HEK293T (cell line): ENCODE results near the gene METTL16.

ENCODE experiments used
- CTCF ChIA-PET: fragments of 350-600 bp; formaldehyde crosslinking; extraction: SDS; loops from one replicate; lab custom pipeline; 2021; ENCODE audit warnings: antibody characterized with exemption, inconsistent platforms; lab: Yijun Ruan, JAX
- POLR2A ChIA-PET: fragments of 350-600 bp; formaldehyde crosslinking; extraction: SDS; loops from one replicate; lab custom pipeline; 2020; ENCODE audit warnings: antibody characterized with exemption, inconsistent platforms; lab: Yijun Ruan, JAX
- DNase-seq: peaks from one replicate; pipeline ENCODE4 v3.0.0; 2012; ENCODE audit warnings: mixed read lengths; ENCODE audit errors: extremely low spot score
- ARNT ChIP-seq: fragments of 450-650 bp; IDR thresholded peaks from 2 replicates; pipeline ENCODE4 v1.6.1; 2017; ENCODE audit warnings: mild to moderate bottlenecking
- BHLHE40 ChIP-seq: fragments of 450-650 bp; IDR thresholded peaks from 2 replicates; pipeline ENCODE4 v1.6.1; 2016; ENCODE audit warnings: mild to moderate bottlenecking, moderate library complexity, borderline replicate concordance
- CTBP1 ChIP-seq: fragments of 450-650 bp; IDR thresholded peaks from 2 replicates; pipeline ENCODE4 v1.6.1; 2016; ENCODE audit warnings: borderline replicate concordance
- ELF4 ChIP-seq: fragments of 450-650 bp; IDR thresholded peaks from 2 replicates; pipeline ENCODE4 v1.6.1; 2017; ENCODE audit warnings: antibody characterized with exemption
- FOXA1 ChIP-seq: fragments of 450-650 bp; IDR thresholded peaks from 2 replicates; pipeline ENCODE4 v1.6.1; 2016; ENCODE audit warnings: mild to moderate bottlenecking
- FOXK2 ChIP-seq: fragments of 450-650 bp; IDR thresholded peaks from 2 replicates; pipeline ENCODE4 v1.6.1; 2016; ENCODE audit warnings: mild to moderate bottlenecking
- FOXM1 ChIP-seq: fragments of 450-650 bp; IDR thresholded peaks from 2 replicates; pipeline ENCODE4 v1.6.1; 2017; ENCODE audit warnings: mild to moderate bottlenecking, borderline replicate concordance
- HDGF ChIP-seq: fragments of 450-650 bp; IDR thresholded peaks from 2 replicates; pipeline ENCODE4 v1.6.1; 2017; ENCODE audit warnings: antibody characterized with exemption, borderline replicate concordance
- L3MBTL2 ChIP-seq: fragments of 450-650 bp; conservative IDR thresholded peaks from 2 replicates; pipeline ENCODE4 v1.6.1; 2016; ENCODE audit warnings: mild to moderate bottlenecking
- LEF1 ChIP-seq: fragments of 450-650 bp; IDR thresholded peaks from 2 replicates; pipeline ENCODE4 v1.6.1; 2017; ENCODE audit warnings: mild to moderate bottlenecking, borderline replicate concordance
- NFRKB ChIP-seq: fragments of 450-650 bp; IDR thresholded peaks from 2 replicates; pipeline ENCODE4 v1.6.1; 2016; ENCODE audit warnings: mild to moderate bottlenecking, moderate library complexity
- SP1 ChIP-seq: fragments of 450-650 bp; IDR thresholded peaks from 2 replicates; pipeline ENCODE4 v1.6.1; 2017
- SUZ12 ChIP-seq: fragments of 450-650 bp; IDR thresholded peaks from 2 replicates; pipeline ENCODE4 v1.6.1; 2016; ENCODE audit warnings: mild to moderate bottlenecking
- TARDBP ChIP-seq: fragments of 450-650 bp; IDR thresholded peaks from 2 replicates; pipeline ENCODE4 v1.6.1; 2016
- ZNF384 ChIP-seq: fragments of 450-650 bp; IDR thresholded peaks from 2 replicates; pipeline ENCODE4 v1.6.1; 2016
- TF ChIP-seq, protein P1 (sequence below): fragments of 450-650 bp; IDR thresholded peaks from 2 replicates; pipeline ENCODE4 v1.6.1; 2016

Gene METTL16

DNA sequence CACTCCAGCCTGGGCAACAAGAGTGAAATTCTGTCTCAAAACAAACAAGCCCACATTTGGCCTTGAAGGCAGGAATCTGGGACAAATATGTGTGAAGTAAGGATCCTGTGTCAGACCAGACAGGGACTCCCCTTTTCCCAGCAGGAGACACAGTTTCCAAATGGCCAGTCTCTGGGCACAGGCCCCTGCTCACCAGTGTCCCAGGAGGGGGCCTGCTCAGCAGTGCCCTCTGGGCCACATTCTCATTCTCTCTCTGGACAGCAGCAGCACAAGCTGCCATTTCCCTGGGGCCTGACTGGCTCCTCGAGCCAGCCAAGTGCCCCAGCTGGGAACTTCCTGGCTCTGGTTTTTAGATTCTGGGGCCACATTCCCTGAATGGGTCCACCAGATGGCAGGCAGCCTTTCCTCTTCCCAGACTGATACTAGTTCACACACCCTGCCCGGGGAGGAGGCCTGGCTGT lies 99.1 kb downstream of the METTL16 start:
- ChIA-PET CTCF (interaction anchor here (2.3 kb wide), 1 partner anchor 30 kb away, joined by 11 read pairs; no protein-coding TSS in a partner anchor), POLR2A (interaction anchor here (1.0 to 1.5 kb wide), 2 partner anchors 11 to 30 kb away, joined by 4 to 5 read pairs; no protein-coding TSS in a partner anchor)
- no peak for DNase-seq
- TF ChIP-seq TARDBP (no peak), FOXM1 (no peak), SP1 (no peak), NFRKB (no peak), ARNT (no peak), L3MBTL2 (no peak), ZNF384 (no peak), FOXA1 (no peak), CTBP1 (no peak), LEF1 (no peak), SUZ12 (no peak), BHLHE40 (no peak), ELF4 (no peak), FOXK2 (no peak), HDGF (no peak)
- TF ChIP-seq, protein P1, sequence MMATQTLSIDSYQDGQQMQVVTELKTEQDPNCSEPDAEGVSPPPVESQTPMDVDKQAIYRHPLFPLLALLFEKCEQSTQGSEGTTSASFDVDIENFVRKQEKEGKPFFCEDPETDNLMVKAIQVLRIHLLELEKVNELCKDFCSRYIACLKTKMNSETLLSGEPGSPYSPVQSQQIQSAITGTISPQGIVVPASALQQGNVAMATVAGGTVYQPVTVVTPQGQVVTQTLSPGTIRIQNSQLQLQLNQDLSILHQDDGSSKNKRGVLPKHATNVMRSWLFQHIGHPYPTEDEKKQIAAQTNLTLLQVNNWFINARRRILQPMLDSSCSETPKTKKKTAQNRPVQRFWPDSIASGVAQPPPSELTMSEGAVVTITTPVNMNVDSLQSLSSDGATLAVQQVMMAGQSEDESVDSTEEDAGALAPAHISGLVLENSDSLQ, result no peak

GRCh38 chr17:2410951-2411350 lies 100.7 kb downstream of the METTL16 start:
- ChIA-PET CTCF (interaction anchor here (0.6 kb wide), 1 partner anchor 29 kb away, joined by 3 read pairs; no protein-coding TSS in a partner anchor), POLR2A (no interaction called here)
- no peak for TF ChIP-seq ELF4
- TF ChIP-seq, protein P1, result no peak
- no peak for TF ChIP-seq FOXM1
- TF ChIP-seq SUZ12, result no peak
- TF ChIP-seq ARNT, result no peak
- no peak for TF ChIP-seq TARDBP
- TF ChIP-seq ZNF384, result no peak
- TF ChIP-seq CTBP1, result no peak
- TF ChIP-seq SP1, result no peak
- TF ChIP-seq BHLHE40, result no peak
- no peak for TF ChIP-seq FOXA1
- DNase-seq, result no peak

GRCh38 chr17:2406903-2407790 lies 104.5 kb downstream of the METTL16 start:
- TF ChIP-seq L3MBTL2 (no peak), ELF4 (no peak), HDGF (no peak), CTBP1 (no peak)
- CTCF ChIA-PET, result interaction anchor here (0.5 to 2.1 kb wide), 3 partner anchors 9 to 24 kb away, joined by 3 to 14 read pairs (median 12); no protein-coding TSS in a partner anchor
- POLR2A ChIA-PET, result interaction anchor here (0.7 to 2.6 kb wide), 3 partner anchors 15 to 70 kb away, joined by 3 to 10 read pairs (median 8); partner anchors contain the start of gene TSR1
- DNase-seq, result no peak

- TF ChIP-seq NFRKB, result no peak
- TF ChIP-seq CTBP1, result no peak
- no peak for TF ChIP-seq FOXK2
- TF ChIP-seq, protein P1, result no peak
- no peak for TF ChIP-seq ARNT
- no peak for TF ChIP-seq FOXA1
- TF ChIP-seq ZNF384, result no peak
- ChIA-PET CTCF (interaction anchor here (0.5 to 2.1 kb wide), 3 partner anchors 10 to 23 kb away, joined by 3 to 14 read pairs (median 12); no protein-coding TSS in a partner anchor), POLR2A (interaction anchor here (1.6 to 2.6 kb wide), 2 partner anchors 14 to 24 kb away, joined by 8 to 10 read pairs; no protein-coding TSS in a partner anchor)
- DNase-seq, result no peak
These were observed 105.3 kb downstream of the METTL16 start for GRCh38 chr17:2406271-2406902.

- CTCF ChIA-PET, result interaction anchor here (0.6 to 1.0 kb wide), 2 partner anchors 23 to 1055 kb away, joined by 3 to 4 read pairs; no protein-coding TSS in a partner anchor
- DNase-seq, result no peak
- POLR2A ChIA-PET, result no interaction called here
- no peak for TF ChIP-seq FOXM1
- no peak for TF ChIP-seq FOXK2
- no peak for TF ChIP-seq LEF1
- no peak for TF ChIP-seq BHLHE40
- no peak for TF ChIP-seq CTBP1
- no peak for TF ChIP-seq L3MBTL2
- no peak for TF ChIP-seq SP1
- no peak for TF ChIP-seq ELF4
- TF ChIP-seq NFRKB, result no peak
- no peak for TF ChIP-seq TARDBP
- TF ChIP-seq SUZ12, result no peak
- no peak for TF ChIP-seq HDGF
- no peak for TF ChIP-seq FOXA1
- TF ChIP-seq, protein P1, result no peak
- TF ChIP-seq ZNF384, result no peak
These were observed 106.3 kb downstream of the METTL16 start for GRCh38 chr17:2405247-2405926.
